Measurements from ENCODE around the gene HCFC1.

Gene HCFC1

GRCh38 chrX:153960786-153961185 is 10.8 kb downstream of the HCFC1 start:
- Histone ChIP-seq H3K9me3 (replicated peaks; ENCODE audit: low read length) (no peaks in the 10 kb centered on the region), H3K27me3 (ENCODE audit: control insufficient read depth, insufficient read depth, low read length) (no peaks in the 10 kb centered on the region), H3K4me1 (ENCODE audit: control insufficient read depth, insufficient read depth, low read length) (peaks cover under 1% of the 10 kb centered on the region), H3K36me3 (ENCODE audit: insufficient read depth, low read length) (peaks cover 59% of the 10 kb centered on the region), H3K4me3 (ENCODE audit: low read length) (no peak overlapping the region), H3K4me2 (ENCODE audit: low read length) (no peak overlapping the region), H3K9ac (ENCODE audit: low read depth, low read length) (no peak overlapping the region)

GRCh38 chrX:153960077-153960476 is 11.5 kb downstream of the HCFC1 start:
- H3K4me3 ChIP-seq (ENCODE audit: low read length), result no peak overlapping the region
- H3K9ac ChIP-seq (ENCODE audit: low read depth, low read length), result no peak overlapping the region
- no peaks in the 10 kb centered on the region for H3K4me1 ChIP-seq (ENCODE audit: control insufficient read depth, insufficient read depth, low read length)
- no peaks in the 10 kb centered on the region for H3K27me3 ChIP-seq (ENCODE audit: control insufficient read depth, insufficient read depth, low read length)
- no peak overlapping the region for H3K4me2 ChIP-seq (ENCODE audit: low read length)
- peaks cover 64% of the 10 kb centered on the region for H3K36me3 ChIP-seq (ENCODE audit: insufficient read depth, low read length)
- H3K9me3 ChIP-seq (replicated peaks; ENCODE audit: low read length), result no peaks in the 10 kb centered on the region

- no peak overlapping the region for H3K4me2 ChIP-seq (ENCODE audit: low read length)
- H3K36me3 ChIP-seq (ENCODE audit: insufficient read depth, low read length), result peaks cover 68% of the 10 kb centered on the region
- no peaks in the 10 kb centered on the region for H3K9me3 ChIP-seq (replicated peaks; ENCODE audit: low read length)
- H3K9ac ChIP-seq (ENCODE audit: low read depth, low read length), result no peak overlapping the region
- no peak overlapping the region for H3K4me3 ChIP-seq (ENCODE audit: low read length)
- H3K4me1 ChIP-seq (ENCODE audit: control insufficient read depth, insufficient read depth, low read length), result no peaks in the 10 kb centered on the region
- no peaks in the 10 kb centered on the region for H3K27me3 ChIP-seq (ENCODE audit: control insufficient read depth, insufficient read depth, low read length)
These were observed 12.0 kb downstream of the HCFC1 start for GRCh38 chrX:153959649-153960048.

- Histone ChIP-seq H3K27me3 (ENCODE audit: control insufficient read depth, insufficient read depth, low read length) (no peaks in the 10 kb centered on the region), H3K36me3 (ENCODE audit: insufficient read depth, low read length) (peaks cover 71% of the 10 kb centered on the region), H3K9me3 (replicated peaks; ENCODE audit: low read length) (no peaks in the 10 kb centered on the region), H3K4me1 (ENCODE audit: control insufficient read depth, insufficient read depth, low read length) (no peaks in the 10 kb centered on the region), H3K4me3 (ENCODE audit: low read length) (no peak overlapping the region), H3K4me2 (ENCODE audit: low read length) (no peak overlapping the region), H3K9ac (ENCODE audit: low read depth, low read length) (no peak overlapping the region)
These were observed 13.0 kb downstream of the HCFC1 start for GRCh38 chrX:153958605-153959004.

DNA sequence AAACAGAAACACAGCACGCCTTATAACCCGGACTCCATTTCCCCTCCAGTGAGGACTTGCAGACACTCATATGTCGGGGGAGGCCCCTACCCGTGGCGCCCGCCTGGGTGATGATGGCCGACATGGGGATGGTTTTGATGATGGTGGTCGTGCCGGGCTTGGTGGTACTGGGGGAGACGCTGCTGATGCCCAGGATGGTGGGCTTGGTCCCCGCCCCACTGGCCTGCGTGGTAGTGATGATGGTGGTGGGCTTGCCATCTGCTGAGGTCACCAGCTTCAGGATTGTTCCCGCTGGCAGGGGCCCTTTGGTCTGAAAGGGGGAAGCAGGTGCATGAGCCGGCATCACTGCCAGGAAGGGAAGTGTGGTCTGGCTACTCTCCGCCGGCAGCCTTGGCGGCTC is 14.4 kb downstream of the HCFC1 start:
- Histone ChIP-seq H3K4me1 (ENCODE audit: control insufficient read depth, insufficient read depth, low read length) (peaks cover 3% of the 10 kb centered on the region), H3K27me3 (ENCODE audit: control insufficient read depth, insufficient read depth, low read length) (no peaks in the 10 kb centered on the region), H3K9me3 (replicated peaks; ENCODE audit: low read length) (no peaks in the 10 kb centered on the region), H3K9ac (ENCODE audit: low read depth, low read length) (no peak overlapping the region), H3K4me3 (ENCODE audit: low read length) (no peak overlapping the region), H3K4me2 (ENCODE audit: low read length) (no peak overlapping the region), H3K36me3 (ENCODE audit: insufficient read depth, low read length) (peaks cover 75% of the 10 kb centered on the region)

DNA sequence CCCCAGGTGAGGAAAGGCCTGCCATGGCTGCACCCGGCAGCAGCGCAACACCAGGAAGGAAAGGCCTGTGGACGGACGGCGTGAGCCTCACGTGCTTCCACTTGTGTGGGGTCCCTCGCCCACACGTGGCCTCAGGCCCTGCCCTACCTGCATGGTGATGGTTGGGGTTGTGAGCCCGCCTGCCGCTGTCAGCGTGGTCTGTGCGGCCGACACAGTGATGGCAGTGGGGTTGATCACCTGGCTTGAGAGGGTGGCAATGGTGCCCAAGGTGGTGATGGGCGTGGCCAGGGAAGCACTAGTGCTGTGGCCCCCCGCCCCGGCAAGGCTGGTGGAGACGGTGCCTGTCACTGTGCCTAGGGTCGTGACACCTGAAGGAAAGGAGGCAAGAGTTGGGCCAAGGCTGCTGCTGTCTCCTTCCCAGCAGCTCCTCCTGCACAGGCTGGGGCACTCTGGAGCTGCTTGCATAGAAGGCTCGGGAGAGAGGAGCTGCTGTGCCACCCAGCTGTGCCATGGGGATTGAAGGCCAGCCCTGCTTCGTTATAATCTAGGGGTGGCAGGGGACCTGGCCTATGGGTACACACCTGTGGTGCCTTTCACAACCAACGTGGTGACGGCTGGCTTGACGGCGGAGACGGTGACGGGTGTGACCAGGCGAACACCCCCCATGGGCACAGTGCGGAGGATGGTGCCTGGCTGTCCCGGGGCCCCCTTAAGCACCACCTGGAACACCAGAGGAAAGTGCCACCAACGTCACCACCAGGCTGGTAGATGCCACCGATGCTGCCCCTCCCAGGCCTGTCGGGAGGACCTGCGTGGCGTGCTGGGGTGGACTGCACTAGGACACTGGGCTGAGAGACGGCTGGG is 15.3 kb downstream of the HCFC1 start:
- Histone ChIP-seq H3K36me3 (ENCODE audit: insufficient read depth, low read length) (peaks cover 76% of the 10 kb centered on the region), H3K9ac (ENCODE audit: low read depth, low read length) (no peak overlapping the region), H3K9me3 (replicated peaks; ENCODE audit: low read length) (no peaks in the 10 kb centered on the region), H3K4me1 (ENCODE audit: control insufficient read depth, insufficient read depth, low read length) (peaks cover 3% of the 10 kb centered on the region), H3K4me3 (ENCODE audit: low read length) (no peak overlapping the region), H3K4me2 (ENCODE audit: low read length) (no peak overlapping the region), H3K27me3 (ENCODE audit: control insufficient read depth, insufficient read depth, low read length) (no peaks in the 10 kb centered on the region)

DNA sequence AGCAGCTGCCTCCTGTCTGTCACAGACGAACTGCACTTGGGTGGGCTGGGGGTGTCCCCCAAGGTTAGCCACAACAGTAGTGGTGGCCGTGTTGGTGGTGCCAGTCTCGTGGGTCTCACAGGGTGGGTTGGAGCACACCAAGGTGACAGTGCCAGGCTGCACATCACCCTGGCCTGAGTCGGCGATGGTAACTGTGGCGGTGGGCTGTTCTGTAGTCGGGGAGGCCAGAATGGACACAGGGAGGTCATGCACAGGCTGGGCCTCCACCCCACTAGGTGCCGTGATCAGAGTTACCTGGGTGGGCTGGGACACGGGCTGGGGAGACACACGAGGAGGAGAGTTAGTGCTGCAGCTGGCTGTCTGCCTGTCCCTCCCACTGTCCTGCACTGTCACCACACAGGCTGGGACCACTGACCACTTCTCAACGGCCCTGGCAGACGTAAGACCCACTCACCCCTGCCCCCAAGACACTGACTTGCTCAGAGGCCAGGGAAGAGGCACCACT is 16.3 kb downstream of the HCFC1 start:
- no peak overlapping the region for H3K4me2 ChIP-seq (ENCODE audit: low read length)
- H3K4me3 ChIP-seq (ENCODE audit: low read length), result no peak overlapping the region
- no peak overlapping the region for H3K9ac ChIP-seq (ENCODE audit: low read depth, low read length)
- H3K4me1 ChIP-seq (ENCODE audit: control insufficient read depth, insufficient read depth, low read length), result peaks cover 3% of the 10 kb centered on the region
- H3K9me3 ChIP-seq (replicated peaks; ENCODE audit: low read length), result no peaks in the 10 kb centered on the region
- peaks cover 77% of the 10 kb centered on the region for H3K36me3 ChIP-seq (ENCODE audit: insufficient read depth, low read length)
- H3K27me3 ChIP-seq (ENCODE audit: control insufficient read depth, insufficient read depth, low read length), result no peaks in the 10 kb centered on the region

DNA sequence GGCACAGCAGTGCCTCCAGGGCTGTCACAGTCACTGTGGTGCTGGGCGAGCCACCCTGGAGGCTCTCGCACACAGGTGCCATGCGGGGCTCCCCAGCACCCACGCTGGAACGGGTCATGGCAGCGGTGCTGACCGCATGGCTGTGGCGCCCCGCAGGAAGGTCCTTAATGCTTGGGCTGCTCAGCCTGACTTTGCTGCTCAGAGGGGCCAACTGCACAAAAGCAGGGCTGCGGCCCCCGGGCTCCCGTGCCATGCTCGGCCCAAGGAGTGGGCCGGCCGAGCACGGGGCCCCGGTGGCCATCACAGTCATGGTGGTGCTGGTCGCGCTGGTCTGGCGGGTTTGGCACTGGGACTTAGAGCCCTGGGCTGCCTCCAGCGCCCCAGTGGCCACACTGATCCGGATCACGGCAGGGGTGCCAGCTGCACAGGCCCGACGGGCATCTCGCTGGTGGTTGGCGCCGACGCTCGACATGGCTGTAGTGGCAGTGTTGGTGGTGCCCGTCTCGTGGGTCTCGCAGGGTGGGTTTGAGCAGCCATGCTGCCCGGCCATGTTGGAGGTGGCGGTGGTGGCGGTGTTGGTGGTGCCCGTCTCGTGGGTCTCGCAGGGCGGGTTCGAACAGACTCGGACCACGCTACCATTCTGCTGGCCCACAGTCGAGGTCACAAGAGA is 16.9 kb downstream of the HCFC1 start:
- H3K27me3 ChIP-seq (ENCODE audit: control insufficient read depth, insufficient read depth, low read length), result no peaks in the 10 kb centered on the region
- no peak overlapping the region for H3K4me3 ChIP-seq (ENCODE audit: low read length)
- H3K9ac ChIP-seq (ENCODE audit: low read depth, low read length), result no peak overlapping the region
- no peaks in the 10 kb centered on the region for H3K9me3 ChIP-seq (replicated peaks; ENCODE audit: low read length)
- peaks cover 3% of the 10 kb centered on the region for H3K4me1 ChIP-seq (ENCODE audit: control insufficient read depth, insufficient read depth, low read length)
- no peak overlapping the region for H3K4me2 ChIP-seq (ENCODE audit: low read length)
- H3K36me3 ChIP-seq (ENCODE audit: insufficient read depth, low read length), result peaks cover 78% of the 10 kb centered on the region

GRCh38 chrX:153953892-153954557 is 17.6 kb downstream of the HCFC1 start:
- Histone ChIP-seq H3K9me3 (replicated peaks; ENCODE audit: low read length) (no peaks in the 10 kb centered on the region), H3K4me1 (ENCODE audit: control insufficient read depth, insufficient read depth, low read length) (peaks cover 3% of the 10 kb centered on the region), H3K9ac (ENCODE audit: low read depth, low read length) (no peak overlapping the region), H3K4me3 (ENCODE audit: low read length) (no peak overlapping the region), H3K36me3 (ENCODE audit: insufficient read depth, low read length) (peaks cover 82% of the 10 kb centered on the region), H3K27me3 (ENCODE audit: control insufficient read depth, insufficient read depth, low read length) (no peaks in the 10 kb centered on the region), H3K4me2 (ENCODE audit: low read length) (no peak overlapping the region)

- H3K4me1 ChIP-seq (ENCODE audit: control insufficient read depth, insufficient read depth, low read length), result peaks cover 3% of the 10 kb centered on the region
- H3K4me3 ChIP-seq (ENCODE audit: low read length), result no peak overlapping the region
- H3K9me3 ChIP-seq (replicated peaks; ENCODE audit: low read length), result no peaks in the 10 kb centered on the region
- H3K27me3 ChIP-seq (ENCODE audit: control insufficient read depth, insufficient read depth, low read length), result no peaks in the 10 kb centered on the region
- no peak overlapping the region for H3K4me2 ChIP-seq (ENCODE audit: low read length)
- H3K9ac ChIP-seq (ENCODE audit: low read depth, low read length), result peak overlapping the region; percentile 30
- H3K36me3 ChIP-seq (ENCODE audit: insufficient read depth, low read length), result peaks cover 80% of the 10 kb centered on the region
These were observed 18.2 kb downstream of the HCFC1 start for GRCh38 chrX:153953342-153953830.

- no peaks in the 10 kb centered on the region for H3K27me3 ChIP-seq (ENCODE audit: control insufficient read depth, insufficient read depth, low read length)
- no peak overlapping the region for H3K4me3 ChIP-seq (ENCODE audit: low read length)
- H3K4me2 ChIP-seq (ENCODE audit: low read length), result no peak overlapping the region
- H3K36me3 ChIP-seq (ENCODE audit: insufficient read depth, low read length), result peaks cover 78% of the 10 kb centered on the region
- peak overlapping the region; percentile 30 for H3K9ac ChIP-seq (ENCODE audit: low read depth, low read length)
- peaks cover 3% of the 10 kb centered on the region for H3K4me1 ChIP-seq (ENCODE audit: control insufficient read depth, insufficient read depth, low read length)
- no peaks in the 10 kb centered on the region for H3K9me3 ChIP-seq (replicated peaks; ENCODE audit: low read length)
These were observed 19.1 kb downstream of the HCFC1 start for GRCh38 chrX:153952373-153953026.

Data from skeletal muscle satellite cell (primary cell).